Panc1 (cell line): ENCODE data around the gene RDX.

ENCODE experiments used
- POLR2AphosphoS5 ChIP-seq: IDR thresholded peaks from 2 replicates; pipeline ENCODE4 v1.6.1; 2012; ENCODE audit warnings: mild to moderate bottlenecking, low read depth, low read length, moderate library complexity
- SIN3A ChIP-seq: IDR thresholded peaks from 2 replicates; pipeline ENCODE4 v1.6.1; 2012; ENCODE audit warnings: low read depth, mild to moderate bottlenecking, low read length, moderate library complexity, borderline replicate concordance; ENCODE audit not compliant: insufficient read depth
- TF ChIP-seq, protein P1 (sequence below): fragments of 450-650 bp; IDR thresholded peaks from 2 replicates; pipeline ENCODE4 v1.5.1; 2017; ENCODE audit warnings: mild to moderate bottlenecking
- TF ChIP-seq, protein P2 (sequence below), 2 experiments: IDR thresholded peaks; 2 replicates each; pipeline ENCODE4 v1.6.1; 2011 to 2012; ENCODE audit warnings: low read depth in 2 of 2, control low read depth in 1 of 2, low read length in 1 of 2, mild to moderate bottlenecking in 1 of 2, moderate library complexity in 1 of 2; ENCODE audit not compliant: insufficient read depth in 1 of 2

DNA sequence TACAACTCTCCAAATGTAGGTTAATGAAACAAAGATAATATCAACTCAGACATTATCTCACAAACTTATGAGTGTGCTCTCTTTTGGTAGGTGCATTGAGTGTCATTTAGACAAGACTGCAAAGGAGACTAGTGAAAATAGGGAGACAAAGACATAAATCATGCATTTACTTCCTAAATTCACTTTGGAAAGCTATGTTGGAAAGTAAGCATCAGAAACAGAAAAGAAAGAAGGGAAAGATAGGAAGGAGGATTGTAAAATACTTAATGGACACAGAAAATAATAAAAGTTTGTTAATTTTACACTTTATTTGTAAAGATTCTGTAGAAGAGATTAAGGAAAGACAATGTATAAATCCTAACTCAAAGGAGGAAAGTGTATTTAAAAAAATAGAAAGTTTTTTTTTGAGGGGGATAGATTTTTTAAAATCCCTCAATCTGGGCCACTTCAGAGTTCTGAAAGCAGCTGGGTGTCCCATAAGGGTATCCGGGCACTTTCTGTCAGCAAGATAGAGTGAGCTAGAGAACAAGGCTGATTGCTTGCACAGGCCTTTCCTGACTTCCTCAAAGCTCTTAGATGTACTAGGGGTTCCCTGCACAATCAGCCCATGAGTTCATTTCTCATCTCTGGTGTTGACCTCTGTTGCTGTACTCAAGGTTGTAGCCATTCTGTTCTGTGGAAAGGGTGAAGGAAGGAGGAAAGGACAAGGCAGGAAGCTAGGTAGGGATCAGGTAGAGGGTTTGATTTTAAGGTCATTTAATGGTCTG is 22.4 kb upstream of the RDX start:
- TF ChIP-seq, protein P1, sequence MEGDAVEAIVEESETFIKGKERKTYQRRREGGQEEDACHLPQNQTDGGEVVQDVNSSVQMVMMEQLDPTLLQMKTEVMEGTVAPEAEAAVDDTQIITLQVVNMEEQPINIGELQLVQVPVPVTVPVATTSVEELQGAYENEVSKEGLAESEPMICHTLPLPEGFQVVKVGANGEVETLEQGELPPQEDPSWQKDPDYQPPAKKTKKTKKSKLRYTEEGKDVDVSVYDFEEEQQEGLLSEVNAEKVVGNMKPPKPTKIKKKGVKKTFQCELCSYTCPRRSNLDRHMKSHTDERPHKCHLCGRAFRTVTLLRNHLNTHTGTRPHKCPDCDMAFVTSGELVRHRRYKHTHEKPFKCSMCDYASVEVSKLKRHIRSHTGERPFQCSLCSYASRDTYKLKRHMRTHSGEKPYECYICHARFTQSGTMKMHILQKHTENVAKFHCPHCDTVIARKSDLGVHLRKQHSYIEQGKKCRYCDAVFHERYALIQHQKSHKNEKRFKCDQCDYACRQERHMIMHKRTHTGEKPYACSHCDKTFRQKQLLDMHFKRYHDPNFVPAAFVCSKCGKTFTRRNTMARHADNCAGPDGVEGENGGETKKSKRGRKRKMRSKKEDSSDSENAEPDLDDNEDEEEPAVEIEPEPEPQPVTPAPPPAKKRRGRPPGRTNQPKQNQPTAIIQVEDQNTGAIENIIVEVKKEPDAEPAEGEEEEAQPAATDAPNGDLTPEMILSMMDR, result no peak
- TF ChIP-seq POLR2AphosphoS5 (no peak), SIN3A (no peak)
- TF ChIP-seq, protein P2, sequence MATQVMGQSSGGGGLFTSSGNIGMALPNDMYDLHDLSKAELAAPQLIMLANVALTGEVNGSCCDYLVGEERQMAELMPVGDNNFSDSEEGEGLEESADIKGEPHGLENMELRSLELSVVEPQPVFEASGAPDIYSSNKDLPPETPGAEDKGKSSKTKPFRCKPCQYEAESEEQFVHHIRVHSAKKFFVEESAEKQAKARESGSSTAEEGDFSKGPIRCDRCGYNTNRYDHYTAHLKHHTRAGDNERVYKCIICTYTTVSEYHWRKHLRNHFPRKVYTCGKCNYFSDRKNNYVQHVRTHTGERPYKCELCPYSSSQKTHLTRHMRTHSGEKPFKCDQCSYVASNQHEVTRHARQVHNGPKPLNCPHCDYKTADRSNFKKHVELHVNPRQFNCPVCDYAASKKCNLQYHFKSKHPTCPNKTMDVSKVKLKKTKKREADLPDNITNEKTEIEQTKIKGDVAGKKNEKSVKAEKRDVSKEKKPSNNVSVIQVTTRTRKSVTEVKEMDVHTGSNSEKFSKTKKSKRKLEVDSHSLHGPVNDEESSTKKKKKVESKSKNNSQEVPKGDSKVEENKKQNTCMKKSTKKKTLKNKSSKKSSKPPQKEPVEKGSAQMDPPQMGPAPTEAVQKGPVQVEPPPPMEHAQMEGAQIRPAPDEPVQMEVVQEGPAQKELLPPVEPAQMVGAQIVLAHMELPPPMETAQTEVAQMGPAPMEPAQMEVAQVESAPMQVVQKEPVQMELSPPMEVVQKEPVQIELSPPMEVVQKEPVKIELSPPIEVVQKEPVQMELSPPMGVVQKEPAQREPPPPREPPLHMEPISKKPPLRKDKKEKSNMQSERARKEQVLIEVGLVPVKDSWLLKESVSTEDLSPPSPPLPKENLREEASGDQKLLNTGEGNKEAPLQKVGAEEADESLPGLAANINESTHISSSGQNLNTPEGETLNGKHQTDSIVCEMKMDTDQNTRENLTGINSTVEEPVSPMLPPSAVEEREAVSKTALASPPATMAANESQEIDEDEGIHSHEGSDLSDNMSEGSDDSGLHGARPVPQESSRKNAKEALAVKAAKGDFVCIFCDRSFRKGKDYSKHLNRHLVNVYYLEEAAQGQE (IDR thresholded peaks at IDR 0.05; ENCODE audit: insufficient read depth in 1 of 2, low read depth in 2 of 2, low read length in 1 of 2), result no peak
